Esophagus muscularis mucosa (tissue), 4 donors: ENCODE results near the gene PRKAG2.
"Not testable (repeated sequence)": the region's sequence is repeated elsewhere in the genome, so short reads cannot be mapped to it uniquely, and the experiment has no call there.

Experiments used
- CTCF ChIP-seq, 3 experiments: fragments of 200-600 bp in 2 of 3; fragments of 450-650 bp in 1 of 3; sonication (generic) in 2 of 3; IDR thresholded peaks; one replicate each; pipeline ENCODE4 v1.5.1; 2017 to 2019; ENCODE audit warnings: antibody characterized with exemption in 3 of 3, mild to moderate bottlenecking in 2 of 3, moderate library complexity in 1 of 3
- EP300 ChIP-seq: sonication (generic); formaldehyde crosslinking; IDR thresholded peaks from one replicate; pipeline ENCODE4 v1.6.1; 2017; ENCODE audit warnings: antibody characterized with exemption
- POLR2A ChIP-seq: fragments of 450-650 bp; IDR thresholded peaks from one replicate; pipeline ENCODE4 v1.6.1; 2017; ENCODE audit warnings: antibody characterized with exemption, moderate library complexity, mild to moderate bottlenecking, low read depth
- POLR2AphosphoS5 ChIP-seq, 2 donors: sonication (generic); formaldehyde crosslinking; IDR thresholded peaks; one replicate each; pipeline ENCODE4 v1.6.1; 2017; ENCODE audit warnings: antibody characterized with exemption in 2 of 2

GRCh38 chr7:151797667-151798307, 79.1 kb downstream of the PRKAG2 start:
- TF ChIP-seq CTCF (IDR thresholded peaks at IDR 0.05); POLR2A; EP300: not testable (repeated sequence)
- TF ChIP-seq POLR2AphosphoS5 (IDR thresholded peaks at IDR 0.05): peak; percentile 37 to 62
